ENCODE measurements around the gene TUBB.

Gene TUBB

DNA sequence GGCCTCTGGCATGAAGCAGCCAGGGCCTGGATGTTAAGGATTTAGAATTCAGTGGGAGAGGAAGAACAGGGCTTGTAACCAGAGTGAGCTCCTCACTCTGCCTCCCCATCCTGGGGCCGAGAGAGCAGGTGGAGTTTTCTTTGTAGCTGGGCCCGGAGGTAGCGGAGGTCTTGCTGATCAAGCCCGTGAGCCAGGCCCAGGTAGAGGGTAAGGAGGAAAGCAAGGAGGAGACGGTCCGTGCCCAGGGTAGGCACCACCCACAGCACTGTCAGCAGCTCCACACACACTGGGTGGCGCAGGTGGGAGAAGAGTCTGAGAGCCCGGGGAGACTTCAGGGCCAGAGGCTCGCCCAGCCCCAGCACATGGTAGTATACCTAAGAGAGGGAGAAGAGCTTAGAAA, 31.6 kb upstream of the TUBB start:
- Histone ChIP-seq H2AFZ (ENCODE audit: low read length) (no peak overlapping the region), H3K27ac (ENCODE audit: low read depth, low read length, poor library complexity, severe bottlenecking) (peak overlapping the region; percentile 95), H3K9ac (ENCODE audit: low read length) (peak overlapping the region; percentile 95; the same call in 1 of the 2 replicates), H3K9me3 (ENCODE audit: low read length) (no peaks in the 10 kb centered on the region), H3K79me2 (ENCODE audit: insufficient read depth, low read length) (peaks cover 19% of the 10 kb centered on the region), H3K4me2 (ENCODE audit: low read length) (peak overlapping the region; percentile 75), H3K36me3 (ENCODE audit: insufficient read depth, low read length) (no peaks in the 10 kb centered on the region), H3K4me1 (ENCODE audit: insufficient read depth, low read length, severe bottlenecking) (peaks cover 66% of the 10 kb centered on the region), H3K27me3 (ENCODE audit: insufficient read depth, low read length) (no peaks in the 10 kb centered on the region), H3K4me3 (ENCODE audit: low read depth, low read length, poor library complexity, severe bottlenecking) (peak overlapping the region; percentile 87), H4K20me1 (ENCODE audit: insufficient read depth, low read length) (no peaks in the 10 kb centered on the region), H3K9me2 (ENCODE audit: low read depth, low read length) (no peaks in the 10 kb centered on the region), H3F3A (ENCODE audit: insufficient read depth, low read length) (peaks cover 14% of the 10 kb centered on the region)
- TF ChIP-seq EZH2 (IDR thresholded peaks at IDR 0.05; ENCODE audit: borderline replicate concordance, low read length), result no peak
- TF ChIP-seq, protein P1, sequence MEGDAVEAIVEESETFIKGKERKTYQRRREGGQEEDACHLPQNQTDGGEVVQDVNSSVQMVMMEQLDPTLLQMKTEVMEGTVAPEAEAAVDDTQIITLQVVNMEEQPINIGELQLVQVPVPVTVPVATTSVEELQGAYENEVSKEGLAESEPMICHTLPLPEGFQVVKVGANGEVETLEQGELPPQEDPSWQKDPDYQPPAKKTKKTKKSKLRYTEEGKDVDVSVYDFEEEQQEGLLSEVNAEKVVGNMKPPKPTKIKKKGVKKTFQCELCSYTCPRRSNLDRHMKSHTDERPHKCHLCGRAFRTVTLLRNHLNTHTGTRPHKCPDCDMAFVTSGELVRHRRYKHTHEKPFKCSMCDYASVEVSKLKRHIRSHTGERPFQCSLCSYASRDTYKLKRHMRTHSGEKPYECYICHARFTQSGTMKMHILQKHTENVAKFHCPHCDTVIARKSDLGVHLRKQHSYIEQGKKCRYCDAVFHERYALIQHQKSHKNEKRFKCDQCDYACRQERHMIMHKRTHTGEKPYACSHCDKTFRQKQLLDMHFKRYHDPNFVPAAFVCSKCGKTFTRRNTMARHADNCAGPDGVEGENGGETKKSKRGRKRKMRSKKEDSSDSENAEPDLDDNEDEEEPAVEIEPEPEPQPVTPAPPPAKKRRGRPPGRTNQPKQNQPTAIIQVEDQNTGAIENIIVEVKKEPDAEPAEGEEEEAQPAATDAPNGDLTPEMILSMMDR (IDR thresholded peaks at IDR 0.05; ENCODE audit: low read length), result peak; percentile 38; the same call in 1 of the 2 replicates

DNA sequence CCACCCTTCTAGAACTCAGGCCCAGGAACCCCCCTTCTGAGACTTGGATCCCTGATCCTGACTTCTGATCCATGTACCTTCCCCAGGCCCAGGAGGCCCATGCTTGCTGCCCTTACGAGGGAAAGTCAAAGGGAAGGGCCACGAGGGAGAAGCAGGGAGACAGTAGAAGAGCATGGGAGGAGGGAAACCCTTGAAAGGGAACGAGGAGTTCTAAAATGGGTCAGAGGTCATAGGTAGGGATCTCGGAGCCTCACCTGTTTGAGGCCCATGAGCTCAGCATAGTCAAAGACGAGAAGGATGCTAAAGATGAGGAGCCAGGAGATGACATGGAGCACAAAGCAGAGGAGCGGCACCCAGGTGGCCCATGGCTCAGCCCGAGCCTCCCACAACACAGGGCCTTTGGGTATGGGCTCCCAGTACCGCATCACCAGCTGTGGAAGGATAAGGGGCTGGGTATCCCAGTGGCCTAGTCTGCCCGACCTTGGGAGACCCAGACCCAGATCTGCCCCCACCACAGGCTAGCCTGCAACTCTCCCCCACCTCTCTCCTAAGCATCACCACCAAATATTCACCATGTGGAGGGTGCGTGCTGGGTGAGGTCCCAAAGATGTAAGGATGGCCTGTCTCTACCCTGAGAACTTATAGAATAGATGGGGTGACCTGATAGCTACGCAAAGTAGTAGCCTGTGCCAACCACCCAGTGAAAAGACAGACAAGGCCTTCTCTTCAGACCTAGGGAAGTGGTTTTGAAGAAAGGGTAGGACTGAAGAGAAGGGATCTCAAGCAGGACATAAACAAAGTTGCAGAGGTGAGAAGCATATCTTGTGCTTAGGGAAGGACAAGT, 30.9 kb upstream of the TUBB start:
- Histone ChIP-seq H3K79me2 (ENCODE audit: insufficient read depth, low read length) (peaks cover 12% of the 10 kb centered on the region), H3K4me2 (ENCODE audit: low read length) (peak overlapping the region; percentile 75), H2AFZ (ENCODE audit: low read length) (no peak overlapping the region), H3K27me3 (ENCODE audit: insufficient read depth, low read length) (no peaks in the 10 kb centered on the region), H3K4me3 (ENCODE audit: low read depth, low read length, poor library complexity, severe bottlenecking) (peak overlapping the region; percentile 64), H3K27ac (ENCODE audit: low read depth, low read length, poor library complexity, severe bottlenecking) (peak overlapping the region; percentile 95), H3K36me3 (ENCODE audit: insufficient read depth, low read length) (no peaks in the 10 kb centered on the region), H3K9me2 (ENCODE audit: low read depth, low read length) (no peaks in the 10 kb centered on the region), H3K9me3 (ENCODE audit: low read length) (no peaks in the 10 kb centered on the region), H4K20me1 (ENCODE audit: insufficient read depth, low read length) (no peaks in the 10 kb centered on the region), H3K4me1 (ENCODE audit: insufficient read depth, low read length, severe bottlenecking) (peaks cover 66% of the 10 kb centered on the region), H3K9ac (ENCODE audit: low read length) (peak overlapping the region; percentile 62), H3F3A (ENCODE audit: insufficient read depth, low read length) (peaks cover 14% of the 10 kb centered on the region)
- TF ChIP-seq, protein P1 (IDR thresholded peaks at IDR 0.05; ENCODE audit: low read length), result no peak
- no peak for TF ChIP-seq EZH2 (IDR thresholded peaks at IDR 0.05; ENCODE audit: borderline replicate concordance, low read length)

DNA sequence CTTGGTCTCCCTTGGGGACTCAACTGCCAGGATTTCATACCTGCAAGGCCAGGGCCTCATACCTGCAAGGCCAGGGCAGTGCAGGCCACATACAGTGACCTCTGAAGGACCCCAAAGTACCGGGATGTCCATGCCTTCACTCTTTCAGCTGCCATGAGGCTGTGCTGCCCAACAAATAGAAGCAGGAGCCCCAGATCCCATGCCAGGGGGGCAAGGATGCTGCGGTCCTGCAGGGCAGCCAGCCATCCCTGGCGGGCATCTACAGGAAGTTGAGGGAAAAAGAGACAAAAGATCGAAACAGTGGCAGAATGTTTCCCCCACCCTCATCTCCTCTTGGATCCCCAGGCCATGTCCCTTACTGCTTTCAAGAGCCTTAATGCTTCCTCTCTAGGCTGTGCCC, 30.2 kb upstream of the TUBB start:
- no peaks in the 10 kb centered on the region for H3K36me3 ChIP-seq (ENCODE audit: insufficient read depth, low read length)
- no peaks in the 10 kb centered on the region for H3K27me3 ChIP-seq (ENCODE audit: insufficient read depth, low read length)
- H3K27ac ChIP-seq (ENCODE audit: low read depth, low read length, poor library complexity, severe bottlenecking), result peak overlapping the region; percentile 95
- H3K79me2 ChIP-seq (ENCODE audit: insufficient read depth, low read length), result peaks cover 6% of the 10 kb centered on the region
- TF ChIP-seq, protein P1 (IDR thresholded peaks at IDR 0.05; ENCODE audit: low read length), result no peak
- TF ChIP-seq EZH2 (IDR thresholded peaks at IDR 0.05; ENCODE audit: borderline replicate concordance, low read length), result no peak
- no peak overlapping the region for H2AFZ ChIP-seq (ENCODE audit: low read length)
- H3F3A ChIP-seq (ENCODE audit: insufficient read depth, low read length), result peaks cover 14% of the 10 kb centered on the region
- H3K9me3 ChIP-seq (ENCODE audit: low read length), result no peaks in the 10 kb centered on the region
- H3K9ac ChIP-seq (ENCODE audit: low read length), result peak overlapping the region; percentile 62
- peak overlapping the region; percentile 75 for H3K4me2 ChIP-seq (ENCODE audit: low read length)
- H3K9me2 ChIP-seq (ENCODE audit: low read depth, low read length), result no peaks in the 10 kb centered on the region
- H3K4me3 ChIP-seq (ENCODE audit: low read depth, low read length, poor library complexity, severe bottlenecking), result peak overlapping the region; percentile 64
- H4K20me1 ChIP-seq (ENCODE audit: insufficient read depth, low read length), result no peaks in the 10 kb centered on the region
- peaks cover 62% of the 10 kb centered on the region for H3K4me1 ChIP-seq (ENCODE audit: insufficient read depth, low read length, severe bottlenecking)

Measured in OCI-LY1 (cell line).